Immature natural killer cell (primary cell): ENCODE results near the gene ANO1. TPM values are rescaled to one million over a fixed set of nuclear protein-coding genes. Genes with fewer than 3 reads are reported as not detected.
A peak's percentile ranks its signal among the peaks of the same experiment; 100 is the strongest.

ENCODE experiments used
- DNase-seq, 3 donors: peaks; one replicate each; pipeline ENCODE4 v3.0.0; 2022; ENCODE audit warnings: mixed read lengths in 1 of 3
- H3K27ac Mint-ChIP-seq, 6 donors: one replicate each; pipeline ENCODE4 v1.8.0; 2020; ENCODE audit warnings: mixed read lengths in 6 of 6, mild to moderate bottlenecking in 5 of 6, inconsistent platforms in 4 of 6, moderate library complexity in 3 of 6
- H3K27me3 Mint-ChIP-seq, 3 donors: one replicate each; pipeline ENCODE4 v1.8.0; 2020 to 2021; ENCODE audit warnings: low read depth in 3 of 3, mild to moderate bottlenecking in 3 of 3, mixed read lengths in 3 of 3, moderate library complexity in 3 of 3, inconsistent platforms in 1 of 3
- H3K36me3 Mint-ChIP-seq, 3 donors: one replicate each; pipeline ENCODE4 v1.8.0; 2020; ENCODE audit warnings: mixed read lengths in 3 of 3, inconsistent platforms in 2 of 3, mild to moderate bottlenecking in 2 of 3
- H3K4me1 Mint-ChIP-seq, 2 donors: one replicate each; pipeline ENCODE4 v1.8.0; 2020; ENCODE audit warnings: inconsistent platforms in 2 of 2, mild to moderate bottlenecking in 2 of 2, mixed read lengths in 2 of 2, moderate library complexity in 1 of 2
- H3K4me3 Mint-ChIP-seq, 5 donors: one replicate each; pipeline ENCODE4 v1.8.0; 2020; ENCODE audit warnings: mild to moderate bottlenecking in 5 of 5, mixed read lengths in 5 of 5, inconsistent platforms in 3 of 5, moderate library complexity in 3 of 5
- H3K9me3 Mint-ChIP-seq, 6 donors: one replicate each; pipeline ENCODE4 v1.8.0; 2020; ENCODE audit warnings: mild to moderate bottlenecking in 6 of 6, mixed read lengths in 6 of 6, inconsistent platforms in 4 of 6, moderate library complexity in 3 of 6
- polyA plus RNA-seq, 3 donors: library from polyadenylated mRNA; unstranded; fragments of 300-500 nt; fragmentation: Illumina TruSeq; gene quantifications; one replicate each; pipeline ENCODE4 v1.2.3, GENCODE V29; 2021

Gene ANO1
- polyA plus RNA-seq, 3 donors from 2014 or later: not detected

DNA sequence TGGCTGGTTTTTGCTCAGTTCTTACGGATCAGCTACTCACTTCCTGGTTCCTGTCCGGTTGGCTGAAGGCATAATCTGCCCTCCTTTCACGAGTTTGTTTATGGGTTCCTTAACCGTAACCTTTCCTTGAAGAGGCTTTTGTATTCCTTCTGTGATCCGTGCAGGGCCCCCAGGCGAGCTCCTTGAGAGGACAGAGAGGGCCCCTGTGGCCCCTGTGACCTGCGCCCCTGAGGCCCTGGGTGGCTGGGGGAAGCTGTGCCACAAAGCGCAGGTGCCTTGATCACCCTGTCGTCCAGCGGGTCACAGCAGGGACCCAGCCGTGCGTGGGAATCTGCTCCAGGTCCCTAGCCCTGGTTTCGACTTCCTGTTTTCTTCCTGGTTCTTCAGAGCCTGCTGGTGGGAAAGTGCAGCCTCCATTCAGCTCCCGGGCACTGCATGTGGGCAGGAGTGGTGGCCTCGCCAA, 97.2 kb downstream of the ANO1 start:
- H3K27ac Mint-ChIP-seq: no peak overlapping the region

DNA sequence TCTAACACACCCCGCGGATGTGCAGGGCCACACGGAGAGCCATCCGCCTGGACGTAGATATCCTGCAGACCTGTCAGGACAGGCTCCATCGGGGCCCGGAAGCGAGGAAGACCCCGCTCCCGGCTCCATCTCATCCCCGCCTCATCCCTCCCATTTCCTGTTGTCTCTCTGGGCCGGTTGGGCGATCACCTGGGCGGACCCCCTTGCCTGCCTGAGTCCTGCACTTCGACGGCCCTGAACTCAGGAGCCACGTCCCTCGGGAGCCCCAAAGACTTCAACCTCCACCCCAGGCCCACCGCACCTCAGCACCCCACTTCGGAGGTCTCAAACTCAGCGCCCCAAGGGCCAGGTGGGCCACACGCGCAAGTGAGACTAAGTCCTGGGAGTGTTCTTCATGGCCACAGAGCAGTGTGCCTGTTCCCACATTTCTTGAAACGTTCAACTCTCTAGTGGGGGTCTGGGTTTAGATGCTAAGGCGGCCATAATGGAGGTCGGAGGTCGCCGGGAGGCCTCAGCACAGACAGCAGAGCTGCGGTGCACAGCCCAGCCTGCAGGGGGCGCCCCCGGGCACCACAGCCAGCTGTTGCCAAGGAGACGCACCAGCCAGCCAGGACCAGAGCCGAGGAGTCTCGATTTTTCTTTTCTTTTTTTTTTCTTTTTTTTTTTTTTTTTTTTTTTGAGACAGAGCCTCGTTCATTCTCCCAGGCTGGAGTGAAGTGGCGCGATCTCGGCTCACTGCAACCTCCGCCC, 99.0 kb downstream of the ANO1 start:
- peak; percentile 39 to 56 (median 45) for DNase-seq
- Mint-ChIP-seq H3K9me3 (no peaks in the 10 kb centered on the region), H3K27ac (no peak overlapping the region), H3K4me1 (no peaks in the 10 kb centered on the region), H3K36me3 (no peaks in the 10 kb centered on the region), H3K4me3 (no peak overlapping the region), H3K27me3 (peaks cover 0 to 7% (median 4%) of the 10 kb centered on the region in 3 donors)

More for the DNA sequence above, 97.2 kb downstream of the ANO1 start:
- Mint-ChIP-seq H3K36me3 (no peaks in the 10 kb centered on the region), H3K4me1 (no peaks in the 10 kb centered on the region), H3K4me3 (no peak overlapping the region), H3K27me3 (peaks cover 0 to 5% (median 4%) of the 10 kb centered on the region in 3 donors), H3K9me3 (no peaks in the 10 kb centered on the region)
- no peak for DNase-seq

- H3K9me3 Mint-ChIP-seq: no peaks in the 10 kb centered on the region
These were observed 102.8 kb downstream of the ANO1 start for GRCh38 chr11:70180906-70181305.

GRCh38 chr11:70182266-70182665, 104.1 kb downstream of the ANO1 start:
- Mint-ChIP-seq H3K27me3 (peaks cover 3 to 7% (median 5%) of the 10 kb centered on the region in 3 donors), H3K9me3 (no peaks in the 10 kb centered on the region), H3K4me3 (no peak overlapping the region), H3K36me3 (no peaks in the 10 kb centered on the region), H3K4me1 (no peaks in the 10 kb centered on the region), H3K27ac (no peak overlapping the region)
- DNase-seq: no peak

More at GRCh38 chr11:70180906-70181305, 102.8 kb downstream of the ANO1 start:
- DNase-seq: no peak
- Mint-ChIP-seq H3K4me3 (no peak overlapping the region), H3K27ac (peak overlapping the region in 1 of 6 donors; percentile 46), H3K36me3 (no peaks in the 10 kb centered on the region), H3K4me1 (no peaks in the 10 kb centered on the region), H3K27me3 (peaks cover 3 to 7% (median 3%) of the 10 kb centered on the region in 3 donors)

- H3K27ac Mint-ChIP-seq: no peak overlapping the region
- no peaks in the 10 kb centered on the region for H3K4me1 Mint-ChIP-seq
- H3K9me3 Mint-ChIP-seq: no peaks in the 10 kb centered on the region
- DNase-seq: no peak
- no peaks in the 10 kb centered on the region for H3K36me3 Mint-ChIP-seq
- H3K4me3 Mint-ChIP-seq: no peak overlapping the region
- H3K27me3 Mint-ChIP-seq: peaks cover 3 to 7% (median 5%) of the 10 kb centered on the region in 3 donors
These were observed 104.9 kb downstream of the ANO1 start for GRCh38 chr11:70183032-70183431.

DNA sequence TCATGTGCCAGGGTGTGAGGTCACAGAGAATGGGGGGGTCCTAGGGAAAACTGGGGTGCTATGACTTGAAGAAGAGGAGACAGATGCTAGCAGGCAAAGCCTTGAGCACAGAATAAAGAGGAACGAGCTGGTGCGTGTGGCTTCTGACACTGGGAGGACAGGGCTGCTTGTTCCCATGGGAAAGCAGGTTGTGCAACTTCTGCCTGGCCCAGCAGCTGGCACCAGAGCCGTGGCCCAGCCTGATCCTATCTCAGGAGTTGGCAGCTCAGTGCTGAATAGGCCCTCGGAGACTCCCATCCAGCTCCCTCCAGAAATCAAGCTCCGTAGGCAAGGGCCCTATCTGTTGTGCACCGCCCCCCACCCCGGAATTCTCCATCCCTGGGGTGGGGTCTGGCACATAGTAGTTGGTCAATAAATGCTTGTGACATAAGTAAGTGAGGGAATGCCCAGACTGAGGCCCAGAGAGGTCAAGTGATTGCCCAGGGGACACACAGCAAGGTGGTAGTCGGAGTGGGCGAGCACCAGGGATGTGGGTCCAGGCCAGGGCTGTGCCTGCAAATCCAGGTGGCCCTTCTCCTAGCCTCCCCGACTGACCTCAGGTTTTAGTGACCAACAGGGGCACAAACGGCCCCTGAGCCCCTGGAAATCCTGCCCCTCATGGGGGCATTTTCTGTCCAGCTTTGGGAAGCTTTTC, 105.5 kb downstream of the ANO1 start:
- Mint-ChIP-seq H3K4me3 (no peak overlapping the region), H3K27ac (no peak overlapping the region), H3K27me3 (peaks cover 5 to 7% (median 7%) of the 10 kb centered on the region in 3 donors), H3K36me3 (no peaks in the 10 kb centered on the region), H3K4me1 (no peaks in the 10 kb centered on the region), H3K9me3 (no peaks in the 10 kb centered on the region)
- no peak for DNase-seq

- H3K4me3 Mint-ChIP-seq: no peak overlapping the region
- H3K4me1 Mint-ChIP-seq: no peaks in the 10 kb centered on the region
- H3K36me3 Mint-ChIP-seq: no peaks in the 10 kb centered on the region
- H3K27me3 Mint-ChIP-seq: peaks cover 5 to 7% (median 7%) of the 10 kb centered on the region in 3 donors
- DNase-seq: no peak
- H3K27ac Mint-ChIP-seq: no peak overlapping the region
- H3K9me3 Mint-ChIP-seq: no peaks in the 10 kb centered on the region
These were observed 106.3 kb downstream of the ANO1 start for GRCh38 chr11:70184396-70184795.

DNA sequence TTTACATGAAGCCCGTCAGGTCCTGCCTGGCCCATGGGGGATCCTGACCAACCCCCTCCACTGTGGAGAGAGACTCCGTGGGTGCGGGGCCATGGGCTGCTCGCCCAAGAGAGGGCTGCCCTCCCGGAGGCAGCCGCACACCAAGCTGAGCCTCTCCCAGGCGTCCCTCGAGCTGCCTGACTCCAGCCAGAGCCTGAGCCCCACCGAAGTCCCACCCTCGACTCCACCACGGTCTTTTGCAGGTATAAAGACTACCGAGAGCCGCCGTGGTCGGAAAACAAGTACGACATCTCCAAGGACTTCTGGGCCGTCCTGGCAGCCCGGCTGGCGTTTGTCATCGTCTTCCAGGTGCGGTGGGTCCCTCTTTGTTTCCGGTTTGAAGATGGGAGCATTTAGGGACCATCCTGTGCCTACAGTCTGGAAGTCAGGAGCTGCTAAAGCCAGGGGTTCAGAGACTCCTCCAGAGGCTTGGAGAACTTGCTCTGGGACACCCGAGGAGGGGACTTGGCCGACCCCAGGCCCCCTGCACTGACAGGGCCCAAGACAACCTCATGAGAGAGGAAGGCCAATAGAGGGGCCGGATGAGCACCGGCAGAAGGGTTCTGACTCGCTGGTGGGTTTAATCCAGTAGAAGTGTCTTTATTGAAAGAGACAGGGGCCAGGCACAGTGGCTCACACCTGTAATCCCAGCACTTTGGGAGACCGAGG, 107.4 kb downstream of the ANO1 start:
- H3K27ac Mint-ChIP-seq: no peak overlapping the region
- no peaks in the 10 kb centered on the region for H3K36me3 Mint-ChIP-seq
- no peaks in the 10 kb centered on the region for H3K9me3 Mint-ChIP-seq
- H3K27me3 Mint-ChIP-seq: peaks cover 2 to 13% (median 8%) of the 10 kb centered on the region in 3 donors
- H3K4me1 Mint-ChIP-seq: no peaks in the 10 kb centered on the region
- no peak overlapping the region for H3K4me3 Mint-ChIP-seq
- no peak for DNase-seq

- no peak for DNase-seq
- H3K36me3 Mint-ChIP-seq: no peaks in the 10 kb centered on the region
- H3K27me3 Mint-ChIP-seq: peaks cover 2 to 16% (median 11%) of the 10 kb centered on the region in 3 donors
- H3K9me3 Mint-ChIP-seq: no peaks in the 10 kb centered on the region
- no peak overlapping the region for H3K27ac Mint-ChIP-seq
- H3K4me1 Mint-ChIP-seq: no peaks in the 10 kb centered on the region
- no peak overlapping the region for H3K4me3 Mint-ChIP-seq
These were observed 108.3 kb downstream of the ANO1 start for GRCh38 chr11:70186420-70186819.

- H3K36me3 Mint-ChIP-seq: no peaks in the 10 kb centered on the region
- H3K27ac Mint-ChIP-seq: no peak overlapping the region
- H3K27me3 Mint-ChIP-seq: peaks cover 2 to 12% (median 11%) of the 10 kb centered on the region in 3 donors
- no peak for DNase-seq
- H3K9me3 Mint-ChIP-seq: no peaks in the 10 kb centered on the region
- no peaks in the 10 kb centered on the region for H3K4me1 Mint-ChIP-seq
- no peak overlapping the region for H3K4me3 Mint-ChIP-seq
These were observed 108.8 kb downstream of the ANO1 start for GRCh38 chr11:70186936-70187335.

- peaks cover 2 to 15% (median 11%) of the 10 kb centered on the region in 3 donors for H3K27me3 Mint-ChIP-seq
- no peak overlapping the region for H3K27ac Mint-ChIP-seq
- H3K4me1 Mint-ChIP-seq: no peaks in the 10 kb centered on the region
- no peak for DNase-seq
- H3K9me3 Mint-ChIP-seq: no peaks in the 10 kb centered on the region
- H3K36me3 Mint-ChIP-seq: no peaks in the 10 kb centered on the region
- H3K4me3 Mint-ChIP-seq: no peak overlapping the region
These were observed 109.7 kb downstream of the ANO1 start for GRCh38 chr11:70187771-70188170.

DNA sequence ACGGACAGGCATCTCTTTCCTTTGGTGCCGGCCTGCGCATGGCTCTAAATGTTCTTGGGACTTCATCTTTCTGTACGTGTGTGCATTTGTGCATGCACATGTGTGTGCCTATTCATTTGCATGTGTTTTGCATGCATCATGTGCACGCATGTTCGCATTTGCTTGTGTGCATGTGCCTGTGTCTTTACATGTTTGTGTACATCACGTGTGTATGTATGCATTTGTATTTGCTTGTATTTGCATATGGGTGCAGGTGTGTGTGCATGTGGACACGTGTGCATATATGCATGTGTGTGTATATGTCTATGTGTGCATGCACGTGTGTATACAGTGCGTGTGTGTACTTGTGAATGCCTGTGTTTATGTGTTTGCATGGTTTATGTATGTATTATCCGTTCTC, 111.5 kb downstream of the ANO1 start:
- no peak for DNase-seq
- H3K27ac Mint-ChIP-seq: no peak overlapping the region
- no peaks in the 10 kb centered on the region for H3K4me1 Mint-ChIP-seq
- H3K27me3 Mint-ChIP-seq: peaks cover 2 to 15% (median 9%) of the 10 kb centered on the region in 3 donors
- H3K36me3 Mint-ChIP-seq: no peaks in the 10 kb centered on the region
- no peaks in the 10 kb centered on the region for H3K9me3 Mint-ChIP-seq
- H3K4me3 Mint-ChIP-seq: no peak overlapping the region

DNA sequence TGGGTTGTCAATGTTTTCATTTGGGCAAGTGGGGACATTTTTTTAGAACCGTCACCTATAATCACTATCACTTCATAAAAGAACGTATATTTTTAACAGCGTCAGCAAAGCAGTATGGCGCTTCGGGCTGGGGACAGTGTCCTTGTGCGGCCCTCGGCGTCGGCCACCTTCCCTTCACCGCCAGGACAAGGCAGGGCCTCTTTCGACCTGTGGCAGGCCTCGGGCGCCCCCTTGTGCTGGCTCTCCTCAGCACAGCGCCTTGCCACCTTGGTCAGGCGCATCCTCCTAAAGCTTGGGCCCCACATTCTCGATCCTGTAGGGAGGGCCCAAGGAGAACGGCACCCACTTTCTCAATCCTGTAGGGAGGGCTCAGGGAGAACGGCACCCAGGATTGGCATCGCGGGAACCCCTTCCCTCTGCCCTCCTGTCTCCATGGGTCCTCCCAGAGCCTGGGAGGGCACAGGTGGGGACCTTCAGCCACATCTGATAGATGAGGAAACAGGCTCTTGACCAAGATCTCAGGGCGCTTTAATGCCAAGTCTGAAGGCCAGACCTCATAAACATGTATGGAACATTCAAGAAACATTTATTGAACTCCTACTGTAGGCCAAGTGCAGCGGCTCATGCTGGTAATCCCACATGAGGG, 113.5 kb downstream of the ANO1 start:
- no peaks in the 10 kb centered on the region for H3K36me3 Mint-ChIP-seq
- DNase-seq: peak in 2 of 3 donors; percentile 17 to 30
- peaks cover 2 to 15% (median 8%) of the 10 kb centered on the region in 3 donors for H3K27me3 Mint-ChIP-seq
- H3K9me3 Mint-ChIP-seq: no peaks in the 10 kb centered on the region
- no peak overlapping the region for H3K4me3 Mint-ChIP-seq
- H3K27ac Mint-ChIP-seq: no peak overlapping the region
- H3K4me1 Mint-ChIP-seq: no peaks in the 10 kb centered on the region
